ENCODE measurements around the gene PPP2R5C.

GRCh38 chr14:101726295-101726953, 35.1 kb upstream of the PPP2R5C start:
- TF ChIP-seq, protein P1, sequence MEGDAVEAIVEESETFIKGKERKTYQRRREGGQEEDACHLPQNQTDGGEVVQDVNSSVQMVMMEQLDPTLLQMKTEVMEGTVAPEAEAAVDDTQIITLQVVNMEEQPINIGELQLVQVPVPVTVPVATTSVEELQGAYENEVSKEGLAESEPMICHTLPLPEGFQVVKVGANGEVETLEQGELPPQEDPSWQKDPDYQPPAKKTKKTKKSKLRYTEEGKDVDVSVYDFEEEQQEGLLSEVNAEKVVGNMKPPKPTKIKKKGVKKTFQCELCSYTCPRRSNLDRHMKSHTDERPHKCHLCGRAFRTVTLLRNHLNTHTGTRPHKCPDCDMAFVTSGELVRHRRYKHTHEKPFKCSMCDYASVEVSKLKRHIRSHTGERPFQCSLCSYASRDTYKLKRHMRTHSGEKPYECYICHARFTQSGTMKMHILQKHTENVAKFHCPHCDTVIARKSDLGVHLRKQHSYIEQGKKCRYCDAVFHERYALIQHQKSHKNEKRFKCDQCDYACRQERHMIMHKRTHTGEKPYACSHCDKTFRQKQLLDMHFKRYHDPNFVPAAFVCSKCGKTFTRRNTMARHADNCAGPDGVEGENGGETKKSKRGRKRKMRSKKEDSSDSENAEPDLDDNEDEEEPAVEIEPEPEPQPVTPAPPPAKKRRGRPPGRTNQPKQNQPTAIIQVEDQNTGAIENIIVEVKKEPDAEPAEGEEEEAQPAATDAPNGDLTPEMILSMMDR (IDR thresholded peaks at IDR 0.05) = no peak
- TF ChIP-seq POLR2A (IDR thresholded peaks at IDR 0.05) = no peak

All from testis (tissue), 2 donors.